GM19328 (cell line): ENCODE measurements around the gene CDC25A.
"Not testable (repeated sequence)": the region's sequence is repeated elsewhere in the genome, so short reads cannot be mapped to it uniquely, and the experiment has no call there.

Experiments
- ATAC-seq: cut with Tn5 transposase; IDR thresholded peaks from one replicate; pipeline ENCODE4 v1.9.1; 2021; ENCODE audit warnings: mild to moderate bottlenecking, moderate library complexity; ENCODE audit not compliant: unreplicated experiment

The CDC25A gene

GRCh38 chr3:48188266-48189201 lies at the start of gene CDC25A:
TSS of gene CDC25A (minus strand) at chr3:48188417. CDS start at chr3:48187947, 470 bp downstream.
- ATAC-seq = peak; percentile 94

GRCh38 chr3:48236531-48236930 lies 48.3 kb upstream of the CDC25A start:
- no peak for ATAC-seq

GRCh38 chr3:48233542-48233941 lies 45.3 kb upstream of the CDC25A start:
- no peak for ATAC-seq

- ATAC-seq = no peak
These were observed 44.5 kb upstream of the CDC25A start for GRCh38 chr3:48232734-48233133.

- no peak for ATAC-seq
These were observed 44.0 kb upstream of the CDC25A start for GRCh38 chr3:48232232-48232631.

GRCh38 chr3:48226939-48227338 lies 38.7 kb upstream of the CDC25A start:
- ATAC-seq = no peak

GRCh38 chr3:48225587-48225986 lies 37.4 kb upstream of the CDC25A start:
- ATAC-seq = no peak

- peak; percentile 59 for ATAC-seq
These were observed 34.6 kb upstream of the CDC25A start, which contains the start of gene CAMP for GRCh38 chr3:48222616-48223513. TSS of gene CAMP (plus strand) at chr3:48223495. CDS start at chr3:48223512, 17 bp downstream.

- no peak for ATAC-seq
These were observed 32.5 kb upstream of the CDC25A start for GRCh38 chr3:48220746-48221145.

GRCh38 chr3:48219543-48219942 lies 31.3 kb upstream of the CDC25A start:
- ATAC-seq = no peak

- ATAC-seq = no peak
These were observed 30.3 kb upstream of the CDC25A start for GRCh38 chr3:48218537-48218936.

GRCh38 chr3:48217449-48217848 lies 29.2 kb upstream of the CDC25A start:
- no peak for ATAC-seq

GRCh38 chr3:48215876-48216275 lies 27.7 kb upstream of the CDC25A start:
- no peak for ATAC-seq

GRCh38 chr3:48215466-48215865 lies 27.2 kb upstream of the CDC25A start:
- no peak for ATAC-seq

- ATAC-seq = no peak
These were observed 26.8 kb upstream of the CDC25A start for GRCh38 chr3:48215019-48215418.

GRCh38 chr3:48214225-48214624 lies 26.0 kb upstream of the CDC25A start:
- ATAC-seq = no peak

GRCh38 chr3:48211776-48212175 lies 23.6 kb upstream of the CDC25A start:
- not testable (repeated sequence) for ATAC-seq

GRCh38 chr3:48210534-48210933 lies 22.3 kb upstream of the CDC25A start:
- not testable (repeated sequence) for ATAC-seq

- no peak for ATAC-seq
These were observed 21.2 kb upstream of the CDC25A start for GRCh38 chr3:48209445-48209844.

GRCh38 chr3:48208076-48208475 lies 19.9 kb upstream of the CDC25A start:
- no peak for ATAC-seq

GRCh38 chr3:48202632-48203031 lies 14.4 kb upstream of the CDC25A start:
- ATAC-seq = no peak
